GM12875 (cell line): ENCODE data around the gene CDHR5.

Source experiments
- H3K4me3 ChIP-seq: one replicate; pipeline ENCODE4 v1.5.1; 2011; ENCODE audit warnings: low read depth, low read length, control low read depth
- CTCF ChIP-seq: IDR thresholded peaks from 2 replicates; pipeline ENCODE4 v1.5.1; 2011; ENCODE audit warnings: low read depth, mild to moderate bottlenecking, control low read depth, inconsistent platforms, low read length, moderate library complexity, borderline replicate concordance; ENCODE audit not compliant: insufficient read depth

The CDHR5 gene

DNA sequence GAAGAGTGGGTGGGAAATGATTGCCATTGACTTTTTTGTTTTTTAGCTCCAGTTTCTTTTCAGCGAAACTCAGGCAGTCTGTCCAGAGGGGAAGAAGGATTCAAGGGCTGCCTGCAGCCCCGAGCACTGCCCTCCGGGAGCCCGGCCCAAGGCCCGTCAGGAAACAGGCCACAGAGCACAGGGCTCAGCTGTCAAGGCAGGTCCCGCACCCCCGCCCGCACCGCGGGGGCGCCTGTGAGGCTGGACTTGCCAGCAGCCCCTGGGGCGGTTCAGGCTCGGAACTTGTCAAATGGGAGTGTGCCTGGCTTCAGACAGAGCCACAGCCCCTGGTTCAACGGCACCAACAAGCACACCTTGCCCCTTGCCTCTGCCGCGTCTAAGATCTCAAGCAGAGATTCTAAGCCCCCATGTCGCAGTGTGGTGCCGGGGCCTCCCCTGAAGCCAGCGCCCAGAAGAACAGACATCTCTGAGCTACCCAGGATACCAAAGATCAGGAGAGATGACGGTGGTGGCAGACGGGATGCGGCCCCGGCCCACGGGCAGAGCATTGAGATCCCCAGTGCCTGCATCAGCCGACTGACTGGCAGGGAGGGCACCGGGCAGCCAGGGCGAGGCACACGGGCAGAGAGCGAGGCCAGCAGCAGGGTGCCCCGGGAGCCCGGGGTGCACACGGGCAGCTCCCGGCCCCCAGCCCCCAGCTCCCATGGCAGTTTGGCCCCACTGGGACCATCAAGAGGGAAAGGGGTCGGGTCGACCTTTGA, 17.6 kb downstream of the CDHR5 start:
- TF ChIP-seq CTCF: no peak
- no peak overlapping the region for H3K4me3 ChIP-seq

- no peak for TF ChIP-seq CTCF
- H3K4me3 ChIP-seq: no peak overlapping the region
These were observed 18.5 kb downstream of the CDHR5 start for GRCh38 chr11:606245-606644.

- no peak overlapping the region for H3K4me3 ChIP-seq
- TF ChIP-seq CTCF: no peak
These were observed 19.2 kb downstream of the CDHR5 start for GRCh38 chr11:605286-606129.

DNA sequence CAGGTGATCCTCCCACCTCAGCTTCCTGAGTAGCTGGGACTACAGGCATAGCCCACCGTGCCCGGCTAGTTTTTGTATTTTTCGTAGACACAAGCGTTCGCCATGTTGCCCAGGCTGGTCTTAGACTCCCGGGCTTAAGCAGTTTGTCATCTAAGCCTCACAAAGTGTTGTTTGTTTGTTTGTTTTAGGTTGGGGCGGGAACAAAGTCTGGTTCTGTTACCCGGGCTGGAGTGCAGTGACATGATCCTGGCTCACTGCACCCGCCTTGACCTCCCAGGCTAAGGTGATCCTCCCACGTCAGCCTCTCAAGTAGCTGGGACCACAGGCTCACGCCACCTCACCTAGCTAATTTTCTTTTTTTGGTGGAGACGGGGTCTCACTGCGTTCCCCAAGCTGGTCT, 21.6 kb downstream of the CDHR5 start:
- no peak for TF ChIP-seq CTCF
- no peak overlapping the region for H3K4me3 ChIP-seq

DNA sequence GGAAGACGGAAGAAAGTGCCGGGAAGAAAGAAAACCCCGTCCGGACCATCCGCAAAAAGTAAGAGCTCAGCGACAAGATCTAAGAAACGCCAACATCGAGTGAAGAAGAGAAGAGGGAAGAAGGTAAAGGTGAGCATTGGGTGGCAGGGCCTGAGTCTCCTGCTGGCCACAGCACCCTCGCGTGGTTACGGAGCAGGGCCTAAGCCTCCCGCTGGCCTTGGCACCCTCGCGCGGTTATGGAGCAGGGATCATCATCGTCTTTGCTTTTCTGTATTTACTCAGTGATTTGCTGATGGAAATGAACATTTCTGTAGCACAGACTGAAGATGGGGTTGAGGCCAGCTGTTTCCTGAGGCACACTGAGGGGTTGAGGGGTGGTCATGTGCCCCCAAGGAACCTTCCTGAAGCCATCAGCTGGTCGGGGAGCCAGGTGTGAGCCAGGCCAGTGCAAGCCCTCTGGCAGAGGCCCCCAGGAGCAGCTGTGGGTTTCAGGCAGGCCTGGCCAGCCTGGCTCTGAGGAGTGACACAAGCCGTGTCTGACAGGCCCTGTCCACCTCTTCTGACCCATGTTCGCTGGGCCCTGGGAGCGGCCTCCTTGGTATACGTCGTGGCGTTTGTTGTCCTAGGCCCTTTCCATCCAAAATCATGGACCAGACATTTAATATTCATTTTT, 23.0 kb downstream of the CDHR5 start:
- H3K4me3 ChIP-seq: no peak overlapping the region
- no peak for TF ChIP-seq CTCF

DNA sequence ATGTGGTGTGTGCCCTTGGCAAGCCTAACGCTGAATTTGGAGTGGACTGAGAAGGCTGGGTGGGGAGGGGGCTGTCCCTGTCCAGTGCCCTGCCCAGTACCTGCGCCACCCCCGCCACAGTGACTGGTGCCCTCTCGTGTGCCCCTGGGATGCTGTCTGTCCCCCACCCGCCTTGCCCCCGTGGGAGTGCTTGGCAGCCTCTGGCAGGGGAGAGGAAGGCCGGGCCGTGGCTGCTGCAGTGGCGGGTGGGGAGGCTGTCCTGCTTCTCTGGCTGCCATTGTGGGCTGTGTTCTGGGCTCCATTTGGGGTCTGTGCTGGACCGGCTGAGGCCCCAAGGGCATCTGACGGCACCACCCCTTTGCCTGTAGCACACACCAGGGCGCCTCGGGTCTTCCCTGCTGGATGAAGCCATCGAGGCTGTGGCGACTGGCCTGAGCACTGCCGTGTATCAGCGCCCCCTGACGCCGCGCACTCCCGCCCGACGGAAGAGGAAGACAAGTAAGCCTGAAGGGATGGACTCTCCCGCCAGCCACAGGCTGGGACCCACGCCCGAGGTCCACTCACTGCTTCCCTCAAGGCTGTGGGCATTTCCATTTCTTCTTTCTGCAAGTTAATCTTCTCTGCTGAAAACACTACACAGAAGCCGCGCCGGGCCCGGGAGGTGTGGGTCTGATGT, 26.6 kb downstream of the CDHR5 start:
- TF ChIP-seq CTCF: no peak
- no peak overlapping the region for H3K4me3 ChIP-seq
